Calu3 (cell line): ENCODE measurements around the gene HNF1B. TPM values are rescaled to one million over a fixed set of nuclear protein-coding genes. Genes with fewer than 3 reads are reported as not detected.

Source experiments
- BruUV-seq: library from RNA; stranded (reverse); fragments of 400-500 nt; replicated peaks from 2 replicates; lab custom pipeline; 2021; lab: Mats Ljungman, UMichigan
- CTCF ChIA-PET: fragments of 300-600 bp; sonication (Branson Sonifier 250); formaldehyde crosslinking; loops from one replicate; lab custom pipeline; 2022; ENCODE audit warnings: antibody characterized with exemption; lab: Charles Lee
- DNase-seq: peaks from one replicate; pipeline ENCODE4 v3.0.0; 2022
- H3K27ac Mint-ChIP-seq: one replicate; pipeline ENCODE4 v1.8.0; 2022; ENCODE audit warnings: mixed read lengths; ENCODE audit not compliant: unreplicated experiment
- H3K27me3 Mint-ChIP-seq: one replicate; pipeline ENCODE4 v1.8.0; 2022; ENCODE audit warnings: mixed read lengths; ENCODE audit not compliant: unreplicated experiment
- H3K36me3 Mint-ChIP-seq: one replicate; pipeline ENCODE4 v1.8.0; 2022; ENCODE audit warnings: mild to moderate bottlenecking, moderate library complexity, mixed read lengths; ENCODE audit not compliant: insufficient read depth, unreplicated experiment
- H3K4me1 Mint-ChIP-seq: one replicate; pipeline ENCODE4 v1.8.0; 2022; ENCODE audit warnings: mild to moderate bottlenecking, low read depth, mixed read lengths; ENCODE audit not compliant: unreplicated experiment
- H3K4me3 Mint-ChIP-seq: one replicate; pipeline ENCODE4 v1.8.0; 2022; ENCODE audit warnings: mild to moderate bottlenecking, low read depth, moderate library complexity, mixed read lengths; ENCODE audit not compliant: unreplicated experiment
- H3K9me3 Mint-ChIP-seq: one replicate; pipeline ENCODE4 v1.8.0; 2022; ENCODE audit warnings: low read depth, mixed read lengths; ENCODE audit not compliant: unreplicated experiment
- intact Hi-C: fragments of 100-400 bp; cut with micrococcal nuclease; formaldehyde crosslinking; loops from one replicate; pipeline ENCODE4 v1.10.0; 2022; ENCODE audit not compliant: unreplicated experiment
- total RNA-seq: library from RNA; stranded (reverse); gene quantifications from 2 replicates; pipeline ENCODE4 v1.2.3, GENCODE V29; 2022
- TF ChIP-seq, protein P1 (sequence below): fragments of 200-600 bp; IDR thresholded peaks from one replicate; pipeline ENCODE4 v1.8.0; 2022; ENCODE audit warnings: antibody characterized with exemption; ENCODE audit not compliant: unreplicated experiment

The HNF1B gene
- total RNA-seq, 1 experiment from 2014 or later = 127 TPM

GRCh38 chr17:37789771-37790541, 45.1 kb upstream of the HNF1B start:
- peaks cover 30% of the 10 kb centered on the region for H3K27me3 Mint-ChIP-seq
- BruUV-seq = no TSS peak
- H3K4me3 Mint-ChIP-seq = no peak overlapping the region
- H3K36me3 Mint-ChIP-seq = no peaks in the 10 kb centered on the region
- TF ChIP-seq, protein P1, sequence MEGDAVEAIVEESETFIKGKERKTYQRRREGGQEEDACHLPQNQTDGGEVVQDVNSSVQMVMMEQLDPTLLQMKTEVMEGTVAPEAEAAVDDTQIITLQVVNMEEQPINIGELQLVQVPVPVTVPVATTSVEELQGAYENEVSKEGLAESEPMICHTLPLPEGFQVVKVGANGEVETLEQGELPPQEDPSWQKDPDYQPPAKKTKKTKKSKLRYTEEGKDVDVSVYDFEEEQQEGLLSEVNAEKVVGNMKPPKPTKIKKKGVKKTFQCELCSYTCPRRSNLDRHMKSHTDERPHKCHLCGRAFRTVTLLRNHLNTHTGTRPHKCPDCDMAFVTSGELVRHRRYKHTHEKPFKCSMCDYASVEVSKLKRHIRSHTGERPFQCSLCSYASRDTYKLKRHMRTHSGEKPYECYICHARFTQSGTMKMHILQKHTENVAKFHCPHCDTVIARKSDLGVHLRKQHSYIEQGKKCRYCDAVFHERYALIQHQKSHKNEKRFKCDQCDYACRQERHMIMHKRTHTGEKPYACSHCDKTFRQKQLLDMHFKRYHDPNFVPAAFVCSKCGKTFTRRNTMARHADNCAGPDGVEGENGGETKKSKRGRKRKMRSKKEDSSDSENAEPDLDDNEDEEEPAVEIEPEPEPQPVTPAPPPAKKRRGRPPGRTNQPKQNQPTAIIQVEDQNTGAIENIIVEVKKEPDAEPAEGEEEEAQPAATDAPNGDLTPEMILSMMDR = no peak
- H3K4me1 Mint-ChIP-seq = peaks cover 24% of the 10 kb centered on the region
- intact Hi-C loops = no loop called here
- no peak overlapping the region for H3K27ac Mint-ChIP-seq
- CTCF ChIA-PET = interaction anchor here (1.2 to 3.0 kb wide), 3 partner anchors 15 to 140 kb away, joined by 3 to 17 read pairs (median 12); no protein-coding TSS in a partner anchor
- no peak for DNase-seq
- no peaks in the 10 kb centered on the region for H3K9me3 Mint-ChIP-seq

DNA sequence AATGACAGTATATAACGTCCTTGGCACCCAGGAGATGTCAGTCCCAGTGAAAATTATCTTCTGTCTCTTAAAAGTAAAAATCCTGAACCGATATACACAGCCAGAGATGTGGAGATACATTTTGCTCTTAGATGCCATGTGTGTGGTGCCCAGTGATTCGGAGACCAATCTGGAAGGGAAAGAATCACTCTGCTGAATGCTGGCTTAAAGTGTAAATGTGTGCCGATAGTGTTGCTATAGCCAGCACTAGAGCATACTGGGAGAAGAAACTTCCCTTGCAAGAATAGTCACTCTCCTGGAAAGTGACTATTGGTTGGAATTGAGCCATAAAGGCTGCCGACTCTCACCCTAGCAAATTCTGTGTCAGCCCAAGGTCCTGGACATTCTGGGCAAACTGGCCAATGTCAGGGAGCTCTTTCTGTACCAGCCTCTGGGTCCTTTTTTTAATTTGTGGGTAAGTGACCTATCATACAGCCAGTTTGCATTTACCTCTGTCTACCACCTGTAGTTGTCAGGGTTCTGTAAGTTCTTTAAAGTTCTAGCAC, 44.2 kb upstream of the HNF1B start:
- no peak for DNase-seq
- no peaks in the 10 kb centered on the region for H3K9me3 Mint-ChIP-seq
- BruUV-seq = no TSS peak
- TF ChIP-seq, protein P1 = no peak
- CTCF ChIA-PET = interaction anchor here (0.6 kb wide), 1 partner anchor 114 kb away, joined by 4 read pairs; no protein-coding TSS in a partner anchor
- intact Hi-C loops = no loop called here
- H3K4me3 Mint-ChIP-seq = no peak overlapping the region
- H3K4me1 Mint-ChIP-seq = peaks cover 24% of the 10 kb centered on the region
- no peaks in the 10 kb centered on the region for H3K36me3 Mint-ChIP-seq
- no peak overlapping the region for H3K27ac Mint-ChIP-seq
- H3K27me3 Mint-ChIP-seq = peaks cover 21% of the 10 kb centered on the region

DNA sequence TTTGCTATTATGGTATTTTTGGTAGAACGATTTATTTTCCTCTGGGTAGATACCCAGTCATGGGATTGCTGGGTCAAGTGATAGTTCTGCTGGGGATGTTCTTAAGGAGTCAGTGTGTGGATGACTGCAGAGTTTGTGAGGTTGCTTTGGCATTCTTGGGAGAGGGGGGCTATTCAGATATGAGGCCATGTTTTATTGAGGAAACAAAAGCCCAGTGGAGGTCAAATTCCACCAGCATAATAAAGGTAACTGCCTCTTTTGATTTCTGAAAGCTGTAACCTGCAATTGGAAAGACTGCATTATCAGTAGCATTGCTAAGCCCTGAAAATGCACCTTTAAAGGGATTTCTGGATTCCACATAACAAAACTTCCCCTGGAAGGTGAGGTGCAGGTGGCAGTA, 43.7 kb upstream of the HNF1B start:
- BruUV-seq = no TSS peak
- Mint-ChIP-seq H3K27me3 (peaks cover 16% of the 10 kb centered on the region), H3K4me1 (peaks cover 24% of the 10 kb centered on the region)

GRCh38 chr17:37787055-37787757, 42.3 kb upstream of the HNF1B start:
- peak; percentile 96 for DNase-seq
- Mint-ChIP-seq H3K27ac (no peak overlapping the region), H3K27me3 (peaks cover 13% of the 10 kb centered on the region), H3K4me1 (peaks cover 24% of the 10 kb centered on the region), H3K4me3 (no peak overlapping the region), H3K36me3 (no peaks in the 10 kb centered on the region), H3K9me3 (no peaks in the 10 kb centered on the region)
- BruUV-seq = no TSS peak
- TF ChIP-seq, protein P1 = no peak
- intact Hi-C loops = no loop called here
- CTCF ChIA-PET = interaction anchor here (0.7 to 2.1 kb wide), 23 partner anchors 9 to 1656 kb away, joined by 3 to 25 read pairs (median 4); no protein-coding TSS in a partner anchor

More for the DNA sequence above, 43.7 kb upstream of the HNF1B start:
- Mint-ChIP-seq H3K36me3 (no peaks in the 10 kb centered on the region), H3K27ac (no peak overlapping the region), H3K4me3 (no peak overlapping the region), H3K9me3 (no peaks in the 10 kb centered on the region)
- TF ChIP-seq, protein P1 = no peak
- CTCF ChIA-PET = interaction anchor here (0.7 kb wide), 2 partner anchors 23 to 30 kb away, joined by 3 to 6 read pairs; no protein-coding TSS in a partner anchor
- DNase-seq = no peak
- intact Hi-C loops = no loop called here
